Measurements from ENCODE around the gene TCL1A. TPM values are rescaled to one million over a fixed set of nuclear protein-coding genes. Genes with fewer than 3 reads are reported as not detected.

The TCL1A gene
- total RNA-seq, 1 experiment from 2014 or later: 0.30 TPM

Other genes starting within 250 kb of the TCL1A start
- 3.6 TPM for gene SYNE3, start 197.5 kb downstream of the TCL1A start, total RNA-seq (2021; ENCODE audit: unreplicated experiment)
- gene GLRX5, start 179.1 kb downstream of the TCL1A start, total RNA-seq (2021; ENCODE audit: unreplicated experiment): 60.1 TPM
- gene TCL1B, start 27.7 kb downstream of the TCL1A start, total RNA-seq (2021; ENCODE audit: unreplicated experiment): not detected
- not detected for gene TUNAR, start 162.7 kb upstream of the TCL1A start, total RNA-seq (2021; ENCODE audit: unreplicated experiment)

Measured in HCT116 (cell line).